ENCODE measurements around the gene INTU.

DNA sequence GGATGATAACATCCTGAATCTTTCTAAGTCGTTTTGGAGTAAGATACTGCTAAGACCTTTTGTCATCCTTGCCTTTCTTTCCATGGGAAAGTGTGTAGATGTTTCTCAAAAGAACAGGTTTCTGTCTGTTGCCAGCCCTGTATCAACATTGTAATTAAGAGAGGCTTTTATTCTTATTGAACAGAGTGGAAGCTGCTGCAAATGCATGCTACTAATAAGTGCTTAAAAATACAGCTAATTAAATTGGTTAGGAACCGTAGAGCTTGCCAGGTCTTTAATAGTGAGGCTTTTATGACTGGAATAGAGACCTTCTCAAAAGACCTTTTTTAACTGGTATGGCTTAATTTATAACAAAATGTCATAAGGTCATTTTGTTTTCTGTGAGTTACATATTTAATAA is 34.4 kb downstream of the INTU start:
- TF ChIP-seq SPI1 (IDR thresholded peaks at IDR 0.05; ENCODE audit: low read depth, low read length) = no peak
- no peak for TF ChIP-seq POLR2AphosphoS5 (IDR thresholded peaks at IDR 0.05; ENCODE audit: low read depth, low read length)

Data from GM12891 (cell line).